HUES6 (cell line): ENCODE measurements around the gene ADD1.

Experiments used
- H3K27ac ChIP-seq: 2 replicates; pipeline ENCODE4 v1.7.0; 2013; ENCODE audit warnings: low read depth, mild to moderate bottlenecking, low read length, inconsistent platforms
- H3K27me3 ChIP-seq: 2 replicates; pipeline ENCODE4 v1.6.1; 2013; ENCODE audit warnings: low read length; ENCODE audit not compliant: control insufficient read depth, insufficient read depth
- H3K36me3 ChIP-seq: 2 replicates; pipeline ENCODE4 v1.6.1; 2013; ENCODE audit warnings: low read length; ENCODE audit not compliant: control insufficient read depth, insufficient read depth
- H3K4me1 ChIP-seq: 2 replicates; pipeline ENCODE4 v1.6.1; 2013; ENCODE audit warnings: low read length; ENCODE audit not compliant: control insufficient read depth, insufficient read depth
- H3K4me3 ChIP-seq: 2 replicates; pipeline ENCODE4 v1.5.1; 2013; ENCODE audit warnings: low read depth, low read length
- H3K9ac ChIP-seq: one replicate; pipeline ENCODE4 v1.6.1; 2013; ENCODE audit warnings: mild to moderate bottlenecking, low read length
- H3K9me3 ChIP-seq: 2 replicates; pipeline ENCODE4 v1.6.1; 2013; ENCODE audit warnings: low read depth, low read length; ENCODE audit not compliant: control insufficient read depth, insufficient read depth

ADD1 gene

DNA sequence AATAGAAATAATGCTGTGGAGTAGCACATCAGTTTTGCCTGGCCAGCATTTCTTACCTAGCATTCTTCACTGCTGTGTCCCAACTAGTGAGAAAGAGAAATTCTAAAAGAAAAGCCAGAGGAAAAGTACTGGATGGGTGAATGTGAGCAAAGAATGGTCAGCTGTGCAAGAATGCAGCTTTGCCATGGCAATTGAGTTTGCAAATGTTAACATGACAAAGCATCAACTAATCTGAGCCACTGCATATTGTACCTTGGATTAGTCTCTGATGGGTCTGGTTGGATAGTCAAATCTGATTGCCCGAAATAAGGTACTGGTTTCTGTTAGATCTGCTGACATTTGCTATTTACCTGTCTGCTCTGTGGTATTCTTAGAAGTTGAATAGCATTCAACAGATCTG, 38.7 kb downstream of the ADD1 start:
- no peak overlapping the region for H3K9ac ChIP-seq
- H3K27me3 ChIP-seq, result no peaks in the 10 kb centered on the region
- H3K36me3 ChIP-seq, result peaks cover 62% of the 10 kb centered on the region
- H3K9me3 ChIP-seq, result no peaks in the 10 kb centered on the region
- H3K4me1 ChIP-seq, result peaks cover 8% of the 10 kb centered on the region; the same call in 1 of the 2 replicates
- no peak overlapping the region for H3K4me3 ChIP-seq
- no peak overlapping the region for H3K27ac ChIP-seq

GRCh38 chr4:2886161-2886560, 42.5 kb downstream of the ADD1 start:
- Histone ChIP-seq H3K9ac (no peak overlapping the region), H3K27ac (no peak overlapping the region), H3K36me3 (peaks cover 53% of the 10 kb centered on the region)

GRCh38 chr4:2886622-2887021, 43.0 kb downstream of the ADD1 start:
- peaks cover 8% of the 10 kb centered on the region; the same call in 1 of the 2 replicates for H3K4me1 ChIP-seq
- no peak overlapping the region for H3K27ac ChIP-seq
- no peak overlapping the region for H3K4me3 ChIP-seq
- H3K9me3 ChIP-seq, result no peaks in the 10 kb centered on the region
- peaks cover 55% of the 10 kb centered on the region for H3K36me3 ChIP-seq
- H3K27me3 ChIP-seq, result no peaks in the 10 kb centered on the region
- no peak overlapping the region for H3K9ac ChIP-seq

More at GRCh38 chr4:2886161-2886560, 42.5 kb downstream of the ADD1 start:
- no peaks in the 10 kb centered on the region for H3K9me3 ChIP-seq
- H3K27me3 ChIP-seq, result no peaks in the 10 kb centered on the region
- peaks cover 8% of the 10 kb centered on the region; the same call in 1 of the 2 replicates for H3K4me1 ChIP-seq
- H3K4me3 ChIP-seq, result no peak overlapping the region

- Histone ChIP-seq H3K27ac (no peak overlapping the region), H3K4me1 (peaks cover 2% of the 10 kb centered on the region; the same call in 1 of the 2 replicates), H3K36me3 (peaks cover 51% of the 10 kb centered on the region), H3K27me3 (no peaks in the 10 kb centered on the region), H3K9me3 (no peaks in the 10 kb centered on the region), H3K9ac (no peak overlapping the region), H3K4me3 (no peak overlapping the region)
These were observed 43.7 kb downstream of the ADD1 start for GRCh38 chr4:2887343-2887742.

GRCh38 chr4:2888886-2889285, 45.2 kb downstream of the ADD1 start:
- H3K4me3 ChIP-seq, result no peak overlapping the region
- H3K4me1 ChIP-seq, result no peaks in the 10 kb centered on the region; the same call in 1 of the 2 replicates
- H3K9me3 ChIP-seq, result no peaks in the 10 kb centered on the region
- H3K27me3 ChIP-seq, result no peaks in the 10 kb centered on the region
- no peak overlapping the region for H3K27ac ChIP-seq
- H3K36me3 ChIP-seq, result peaks cover 41% of the 10 kb centered on the region
- H3K9ac ChIP-seq, result no peak overlapping the region

GRCh38 chr4:2891294-2891693, 47.6 kb downstream of the ADD1 start:
- Histone ChIP-seq H3K9me3 (no peaks in the 10 kb centered on the region), H3K27ac (no peak overlapping the region), H3K27me3 (no peaks in the 10 kb centered on the region), H3K9ac (no peak overlapping the region), H3K4me1 (no peaks in the 10 kb centered on the region; the same call in 1 of the 2 replicates), H3K4me3 (no peak overlapping the region), H3K36me3 (peaks cover 41% of the 10 kb centered on the region)

DNA sequence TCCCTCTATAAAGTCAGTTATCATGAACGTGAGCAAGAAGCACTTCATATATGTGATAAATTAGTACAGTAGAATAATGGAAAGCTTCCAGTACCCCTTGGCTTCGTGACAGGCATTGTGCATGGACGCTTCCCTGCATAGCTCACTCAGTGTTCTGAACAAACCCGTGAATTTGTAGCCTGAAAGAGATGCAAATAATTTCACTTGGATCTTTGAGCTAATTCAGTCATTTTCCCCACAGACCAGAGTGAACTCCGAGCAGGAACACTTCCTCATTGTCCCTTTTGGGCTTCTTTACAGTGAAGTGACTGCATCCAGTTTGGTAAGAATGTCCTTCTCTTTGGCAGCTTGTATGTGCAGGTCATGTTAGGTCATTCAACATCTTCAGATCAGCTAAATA, 50.1 kb downstream of the ADD1 start:
- no peak overlapping the region for H3K4me3 ChIP-seq
- H3K9ac ChIP-seq, result no peak overlapping the region
- no peaks in the 10 kb centered on the region for H3K4me1 ChIP-seq
- H3K9me3 ChIP-seq, result no peaks in the 10 kb centered on the region
- H3K27me3 ChIP-seq, result no peaks in the 10 kb centered on the region
- no peak overlapping the region for H3K27ac ChIP-seq
- H3K36me3 ChIP-seq, result peaks cover 51% of the 10 kb centered on the region

DNA sequence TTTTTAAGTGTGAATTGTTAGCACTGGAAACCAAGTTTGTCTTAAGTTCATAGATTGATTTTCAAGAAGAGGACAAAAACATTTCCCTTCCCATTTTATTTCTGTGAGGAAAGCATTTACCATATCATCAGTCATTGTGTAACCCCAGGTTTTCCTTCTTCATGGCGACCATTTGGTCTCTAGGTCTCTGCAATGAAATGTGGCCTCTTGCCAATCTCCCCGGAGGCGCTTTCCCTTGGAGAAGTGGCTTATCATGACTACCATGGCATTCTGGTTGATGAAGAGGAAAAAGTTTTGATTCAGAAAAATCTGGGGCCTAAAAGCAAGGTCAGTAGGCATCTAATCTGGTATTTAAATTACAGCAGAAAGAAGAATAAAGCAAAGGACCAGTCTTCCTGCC, 54.4 kb downstream of the ADD1 start:
- H3K4me1 ChIP-seq, result no peaks in the 10 kb centered on the region
- H3K27ac ChIP-seq, result no peak overlapping the region
- no peak overlapping the region for H3K4me3 ChIP-seq
- peaks cover 82% of the 10 kb centered on the region for H3K36me3 ChIP-seq
- H3K27me3 ChIP-seq, result no peaks in the 10 kb centered on the region
- no peaks in the 10 kb centered on the region for H3K9me3 ChIP-seq
- no peak overlapping the region for H3K9ac ChIP-seq

GRCh38 chr4:2900741-2901140, 57.1 kb downstream of the ADD1 start:
- Histone ChIP-seq H3K27me3 (no peaks in the 10 kb centered on the region), H3K27ac (no peak overlapping the region), H3K9me3 (no peaks in the 10 kb centered on the region), H3K4me1 (no peaks in the 10 kb centered on the region), H3K9ac (no peak overlapping the region), H3K36me3 (peaks cover 88% of the 10 kb centered on the region), H3K4me3 (no peak overlapping the region)

DNA sequence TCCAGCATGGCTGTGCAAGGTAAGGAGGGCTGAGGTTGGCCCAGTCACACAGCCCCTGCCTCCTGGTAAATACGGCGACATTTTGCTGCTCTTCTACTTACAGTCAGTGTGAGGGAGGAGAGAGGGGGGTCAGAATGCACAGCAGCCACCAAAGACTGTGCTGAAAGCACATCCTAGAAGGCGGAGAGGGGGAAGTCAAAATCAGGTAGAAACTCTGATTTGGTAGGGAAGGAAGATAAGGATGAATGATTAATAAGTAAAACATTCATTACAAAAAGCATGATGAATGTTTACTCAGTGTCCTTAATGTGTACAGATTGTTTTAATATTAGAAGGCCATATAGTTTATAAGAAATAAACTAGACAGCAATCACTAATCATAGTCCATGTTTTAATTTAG, 57.5 kb downstream of the ADD1 start:
- Histone ChIP-seq H3K9ac (no peak overlapping the region), H3K9me3 (no peaks in the 10 kb centered on the region), H3K27me3 (no peaks in the 10 kb centered on the region), H3K27ac (no peak overlapping the region), H3K36me3 (peaks cover 91% of the 10 kb centered on the region), H3K4me3 (no peak overlapping the region), H3K4me1 (no peaks in the 10 kb centered on the region)

GRCh38 chr4:2902126-2902525, 58.5 kb downstream of the ADD1 start:
- Histone ChIP-seq H3K27me3 (no peaks in the 10 kb centered on the region), H3K4me1 (no peaks in the 10 kb centered on the region), H3K9me3 (no peaks in the 10 kb centered on the region), H3K27ac (no peak overlapping the region), H3K9ac (no peak overlapping the region), H3K36me3 (peaks cover 91% of the 10 kb centered on the region), H3K4me3 (no peak overlapping the region)

DNA sequence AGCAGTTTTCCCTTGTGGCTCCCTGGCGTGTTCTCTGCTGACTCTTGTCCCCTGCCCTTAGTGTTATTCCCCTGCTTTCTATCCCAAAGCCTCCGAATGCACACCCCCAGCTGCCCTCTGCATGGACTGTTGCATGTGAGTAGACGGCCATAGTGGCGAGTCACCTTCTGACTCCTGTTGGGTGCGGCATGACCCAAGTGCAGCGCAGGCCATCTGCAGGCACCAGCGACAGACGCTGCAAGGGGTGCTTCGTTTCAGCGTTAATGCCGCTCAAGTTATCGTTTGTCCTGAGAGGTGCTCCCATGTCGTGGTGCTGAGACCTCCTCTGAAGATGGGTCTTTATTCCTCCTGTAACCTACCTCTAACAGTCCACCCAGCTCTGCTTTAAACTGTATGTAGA, 61.9 kb downstream of the ADD1 start:
- no peaks in the 10 kb centered on the region for H3K9me3 ChIP-seq
- no peak overlapping the region for H3K9ac ChIP-seq
- H3K36me3 ChIP-seq, result peaks cover 92% of the 10 kb centered on the region
- no peak overlapping the region for H3K27ac ChIP-seq
- no peak overlapping the region for H3K4me3 ChIP-seq
- H3K4me1 ChIP-seq, result no peaks in the 10 kb centered on the region
- H3K27me3 ChIP-seq, result no peaks in the 10 kb centered on the region
